ENCODE results near the gene HOXB13. TPM values are rescaled to one million over a fixed set of nuclear protein-coding genes. Genes with fewer than 3 reads are reported as not detected.

The HOXB13 gene
- total RNA-seq, 4 donors from 2014 or later = not detected

DNA sequence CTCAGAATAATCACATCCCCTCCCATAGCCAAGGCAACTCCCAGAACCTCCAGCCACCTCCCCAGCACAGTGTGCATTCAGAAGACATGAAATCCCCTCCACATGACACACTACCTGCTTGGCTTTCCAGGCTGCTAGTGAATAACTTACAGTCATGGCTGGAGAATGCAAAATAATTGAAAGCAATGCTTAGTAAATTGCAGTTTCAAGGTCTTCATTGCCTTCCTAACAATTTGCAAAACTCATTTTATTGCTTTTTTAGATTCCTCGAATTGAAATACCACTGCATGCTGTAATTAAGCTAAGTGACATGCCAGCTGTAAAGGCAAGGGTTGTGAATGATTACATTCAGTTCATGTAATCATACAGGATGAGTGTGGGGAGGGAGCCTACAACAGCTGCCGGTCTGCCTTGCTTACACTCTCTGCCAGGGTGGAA is 29.0 kb upstream of the HOXB13 start:
- TF ChIP-seq, protein P1, sequence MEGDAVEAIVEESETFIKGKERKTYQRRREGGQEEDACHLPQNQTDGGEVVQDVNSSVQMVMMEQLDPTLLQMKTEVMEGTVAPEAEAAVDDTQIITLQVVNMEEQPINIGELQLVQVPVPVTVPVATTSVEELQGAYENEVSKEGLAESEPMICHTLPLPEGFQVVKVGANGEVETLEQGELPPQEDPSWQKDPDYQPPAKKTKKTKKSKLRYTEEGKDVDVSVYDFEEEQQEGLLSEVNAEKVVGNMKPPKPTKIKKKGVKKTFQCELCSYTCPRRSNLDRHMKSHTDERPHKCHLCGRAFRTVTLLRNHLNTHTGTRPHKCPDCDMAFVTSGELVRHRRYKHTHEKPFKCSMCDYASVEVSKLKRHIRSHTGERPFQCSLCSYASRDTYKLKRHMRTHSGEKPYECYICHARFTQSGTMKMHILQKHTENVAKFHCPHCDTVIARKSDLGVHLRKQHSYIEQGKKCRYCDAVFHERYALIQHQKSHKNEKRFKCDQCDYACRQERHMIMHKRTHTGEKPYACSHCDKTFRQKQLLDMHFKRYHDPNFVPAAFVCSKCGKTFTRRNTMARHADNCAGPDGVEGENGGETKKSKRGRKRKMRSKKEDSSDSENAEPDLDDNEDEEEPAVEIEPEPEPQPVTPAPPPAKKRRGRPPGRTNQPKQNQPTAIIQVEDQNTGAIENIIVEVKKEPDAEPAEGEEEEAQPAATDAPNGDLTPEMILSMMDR (IDR thresholded peaks at IDR 0.05 in 4 of 5, conservative IDR thresholded peaks at IDR 0.05 in 1 of 5) = no peak
- no peak for TF ChIP-seq POLR2A (IDR thresholded peaks at IDR 0.05)
- H3K27me3 ChIP-seq = peaks cover 66 to 87% (median 80%) of the 10 kb centered on the region in 3 donors

DNA sequence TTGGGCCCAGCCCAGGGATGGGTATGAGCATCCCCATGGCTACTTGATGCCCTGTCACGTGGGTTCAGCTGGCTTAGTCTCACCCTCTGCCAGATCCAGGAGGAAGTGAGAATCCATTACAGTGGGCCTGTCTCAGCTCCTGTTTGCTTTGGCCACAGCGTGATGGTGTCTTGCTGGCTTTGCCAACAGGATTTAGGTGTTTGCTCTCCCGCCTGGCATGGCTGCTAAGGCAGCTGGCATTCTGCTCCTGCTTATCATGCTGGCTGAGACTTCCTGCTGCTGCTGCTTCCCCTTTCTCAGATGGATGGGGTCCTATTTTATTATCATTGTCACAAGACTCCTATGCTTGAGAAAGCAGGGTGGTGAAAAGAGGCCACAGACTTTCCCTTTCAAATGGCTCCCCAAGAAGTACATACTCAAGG is 28.3 kb upstream of the HOXB13 start:
- no peak overlapping the region for H3K27ac ChIP-seq
- DNase-seq = no peak
- intact Hi-C loops (cut with DNase I; ENCODE audit: low total_unique reads) = loop anchor here (10.0 kb wide), 1 partner anchor 102 kb away; no protein-coding TSS in a partner anchor
- TF ChIP-seq POLR2A (IDR thresholded peaks at IDR 0.05) = no peak
- TF ChIP-seq, protein P1 (IDR thresholded peaks at IDR 0.05 in 4 of 5, conservative IDR thresholded peaks at IDR 0.05 in 1 of 5) = no peak
- no peak overlapping the region for H3K4me3 ChIP-seq
- no peaks in the 10 kb centered on the region for H3K36me3 ChIP-seq
- H3K9me3 ChIP-seq = no peaks in the 10 kb centered on the region
- H3K27me3 ChIP-seq = peaks cover 73 to 92% (median 85%) of the 10 kb centered on the region in 3 donors
- in situ Hi-C loops (cut with MboI; ENCODE audit: low sequenced_read_pairs in 4 of 4) = no loop called here
- ATAC-seq = no peak
- peaks cover 0 to 12% of the 10 kb centered on the region in 2 donors for H3K4me1 ChIP-seq

More for the DNA sequence above, 29.0 kb upstream of the HOXB13 start:
- peaks cover 0 to 12% of the 10 kb centered on the region in 2 donors for H3K4me1 ChIP-seq
- no peak overlapping the region for H3K4me3 ChIP-seq
- ATAC-seq = no peak
- no peak for DNase-seq
- no peaks in the 10 kb centered on the region for H3K36me3 ChIP-seq
- intact Hi-C loops (cut with DNase I; ENCODE audit: low total_unique reads) (loop anchor here (10.0 kb wide), 1 partner anchor 103 kb away; no protein-coding TSS in a partner anchor), in situ Hi-C loops (cut with MboI; ENCODE audit: low sequenced_read_pairs in 4 of 4) (no loop called here)
- no peak overlapping the region for H3K27ac ChIP-seq
- H3K9me3 ChIP-seq = no peaks in the 10 kb centered on the region

DNA sequence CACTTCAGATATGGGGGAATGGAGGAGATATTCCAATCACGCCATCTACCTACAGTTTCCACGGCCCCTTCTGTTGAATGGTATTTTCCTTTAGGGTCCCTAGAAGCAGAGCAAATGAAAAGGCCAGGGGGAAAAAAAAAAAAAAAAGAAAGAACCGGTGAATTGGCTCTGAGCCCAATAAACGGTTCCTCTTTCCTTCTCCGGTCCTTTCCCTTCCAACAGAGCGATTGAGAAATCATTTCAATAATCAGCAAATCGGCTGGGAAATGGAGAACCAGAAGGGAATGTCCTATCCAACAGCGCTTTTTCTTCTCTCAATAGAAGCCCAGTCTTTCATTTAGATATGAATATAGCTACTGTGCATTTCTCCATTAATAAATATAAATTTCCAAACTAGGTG is 26.8 kb upstream of the HOXB13 start:
- Histone ChIP-seq H3K4me1 (peaks cover 0 to 12% of the 10 kb centered on the region in 2 donors), H3K9me3 (no peaks in the 10 kb centered on the region), H3K36me3 (no peaks in the 10 kb centered on the region), H3K27me3 (peaks cover 85 to 96% (median 90%) of the 10 kb centered on the region in 3 donors), H3K4me3 (no peak overlapping the region), H3K27ac (no peak overlapping the region)
- TF ChIP-seq, protein P1 (IDR thresholded peaks at IDR 0.05 in 4 of 5, conservative IDR thresholded peaks at IDR 0.05 in 1 of 5) = no peak
- TF ChIP-seq POLR2A (IDR thresholded peaks at IDR 0.05) = no peak
- ATAC-seq (no peak), DNase-seq (no peak)
- in situ Hi-C loops (cut with MboI; ENCODE audit: low sequenced_read_pairs in 4 of 4) (no loop called here), intact Hi-C loops (cut with DNase I; ENCODE audit: low total_unique reads) (loop anchor here (10.0 kb wide), 1 partner anchor 101 kb away; no protein-coding TSS in a partner anchor)

DNA sequence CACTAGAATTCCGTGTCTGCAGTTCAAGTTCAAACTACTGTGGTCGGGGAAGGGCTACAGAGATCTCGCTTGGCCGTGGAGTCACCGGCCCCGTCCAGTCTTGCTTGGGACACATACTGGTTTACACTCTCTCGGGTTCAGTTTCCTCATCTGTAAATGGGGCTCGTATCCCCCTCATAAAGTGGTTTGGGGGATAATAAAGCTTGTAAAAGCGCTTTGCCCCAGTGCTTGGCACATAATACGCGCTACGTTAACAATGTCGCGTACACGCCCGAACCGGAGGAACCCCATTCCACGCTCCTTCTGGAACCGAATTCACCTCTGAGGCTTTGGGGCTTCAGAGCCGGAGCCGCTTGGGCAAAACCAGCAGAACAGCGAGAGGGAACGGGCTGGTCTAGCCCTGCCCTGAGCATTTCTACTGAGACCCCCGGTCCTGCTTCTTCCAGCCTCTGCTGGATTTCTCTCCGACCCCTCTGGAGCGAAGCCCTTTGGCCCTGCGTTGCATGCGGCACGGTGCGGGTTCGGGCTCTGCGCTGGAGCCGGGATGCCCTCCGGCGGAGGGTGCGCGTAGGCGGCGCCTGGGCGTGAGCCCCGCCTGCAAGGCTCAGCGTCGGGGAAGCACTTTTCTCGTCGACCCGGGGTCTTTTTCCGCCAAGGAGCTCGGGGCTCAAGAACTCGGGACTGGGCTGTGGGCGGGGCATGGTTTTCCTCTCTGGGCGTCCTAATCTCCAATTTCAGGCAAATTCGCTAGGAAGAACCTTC is 26.1 kb upstream of the HOXB13 start:
- Histone ChIP-seq H3K4me3 (no peak overlapping the region), H3K36me3 (no peaks in the 10 kb centered on the region), H3K27me3 (peaks cover 87 to 96% (median 90%) of the 10 kb centered on the region in 3 donors), H3K27ac (no peak overlapping the region), H3K4me1 (peaks cover 0 to 12% of the 10 kb centered on the region in 2 donors), H3K9me3 (no peaks in the 10 kb centered on the region)
- TF ChIP-seq, protein P1 (IDR thresholded peaks at IDR 0.05 in 4 of 5, conservative IDR thresholded peaks at IDR 0.05 in 1 of 5) = no peak
- TF ChIP-seq POLR2A (IDR thresholded peaks at IDR 0.05) = no peak
- intact Hi-C loops (cut with DNase I; ENCODE audit: low total_unique reads) (loop anchor here (10.0 kb wide), 1 partner anchor 100 kb away; no protein-coding TSS in a partner anchor), in situ Hi-C loops (cut with MboI; ENCODE audit: low sequenced_read_pairs in 4 of 4) (no loop called here)
- no peak for DNase-seq
- ATAC-seq = no peak
